DOHH2 (cell line): ENCODE results near the gene UBN1.

ENCODE experiments used
- EZH2phosphoT487 ChIP-seq: fragments of 200-600 bp; sonication (generic); IDR thresholded peaks from 2 replicates; pipeline ENCODE4 v1.6.1; 2017; ENCODE audit warnings: borderline replicate concordance, mild to moderate bottlenecking, antibody characterized with exemption, low read length, moderate library complexity, mixed read lengths
- TF ChIP-seq, protein P1 (sequence below): fragments of 200-600 bp; sonication (generic); IDR thresholded peaks from one replicate; pipeline ENCODE4 v1.5.1; 2014; ENCODE audit warnings: antibody characterized with exemption, mild to moderate bottlenecking, low read depth, low read length; ENCODE audit not compliant: poor library complexity, severe bottlenecking

DNA sequence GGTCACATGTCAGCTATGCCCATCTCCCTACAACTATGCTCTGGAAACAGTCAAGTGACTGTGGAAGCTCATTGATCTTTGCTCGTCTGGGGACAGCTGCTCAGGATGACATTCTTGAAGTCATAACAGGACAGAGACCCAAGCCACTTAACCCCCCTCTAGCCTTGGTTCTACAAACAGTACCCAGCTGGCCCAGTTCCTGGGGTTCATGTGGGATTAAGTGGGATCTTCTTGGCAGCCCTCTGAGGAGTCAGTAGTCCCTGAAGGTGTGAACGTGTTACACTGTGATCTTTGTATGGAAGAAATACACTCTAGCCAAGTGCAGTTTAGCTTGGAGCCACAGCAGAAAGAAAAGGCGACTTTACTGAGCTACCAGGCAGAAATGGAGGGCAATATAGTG, 25.8 kb downstream of the UBN1 start:
- TF ChIP-seq, protein P1, sequence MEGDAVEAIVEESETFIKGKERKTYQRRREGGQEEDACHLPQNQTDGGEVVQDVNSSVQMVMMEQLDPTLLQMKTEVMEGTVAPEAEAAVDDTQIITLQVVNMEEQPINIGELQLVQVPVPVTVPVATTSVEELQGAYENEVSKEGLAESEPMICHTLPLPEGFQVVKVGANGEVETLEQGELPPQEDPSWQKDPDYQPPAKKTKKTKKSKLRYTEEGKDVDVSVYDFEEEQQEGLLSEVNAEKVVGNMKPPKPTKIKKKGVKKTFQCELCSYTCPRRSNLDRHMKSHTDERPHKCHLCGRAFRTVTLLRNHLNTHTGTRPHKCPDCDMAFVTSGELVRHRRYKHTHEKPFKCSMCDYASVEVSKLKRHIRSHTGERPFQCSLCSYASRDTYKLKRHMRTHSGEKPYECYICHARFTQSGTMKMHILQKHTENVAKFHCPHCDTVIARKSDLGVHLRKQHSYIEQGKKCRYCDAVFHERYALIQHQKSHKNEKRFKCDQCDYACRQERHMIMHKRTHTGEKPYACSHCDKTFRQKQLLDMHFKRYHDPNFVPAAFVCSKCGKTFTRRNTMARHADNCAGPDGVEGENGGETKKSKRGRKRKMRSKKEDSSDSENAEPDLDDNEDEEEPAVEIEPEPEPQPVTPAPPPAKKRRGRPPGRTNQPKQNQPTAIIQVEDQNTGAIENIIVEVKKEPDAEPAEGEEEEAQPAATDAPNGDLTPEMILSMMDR, result no peak
- TF ChIP-seq EZH2phosphoT487, result no peak
